ENCODE measurements around the gene REG1A. TPM values are rescaled to one million over a fixed set of nuclear protein-coding genes. Genes with fewer than 3 reads are reported as not detected.

Gene REG1A
- total and polyA plus RNA-seq, 7 donors, result 0.13 to 8.3 (median 0.95) TPM; not detected in 2

DNA sequence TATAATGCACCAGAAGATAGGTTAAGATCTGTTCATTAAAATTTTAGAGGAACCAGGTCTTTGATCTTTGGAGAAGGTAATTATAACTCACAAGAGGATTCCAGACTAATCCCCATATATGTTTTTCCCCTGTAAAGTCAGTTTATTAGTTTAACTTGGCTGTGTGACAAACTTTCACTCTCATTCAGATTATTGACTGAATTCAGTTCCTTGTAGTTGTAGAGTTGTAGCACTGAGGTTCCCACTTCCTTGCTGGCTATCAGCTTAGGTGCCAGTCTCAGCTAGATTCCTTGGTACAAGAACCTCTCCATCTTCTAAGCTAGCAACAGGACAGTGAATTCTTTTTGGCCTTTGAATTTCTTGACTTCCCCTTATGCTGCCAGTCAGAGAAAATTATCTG lies 19.1 kb downstream of the REG1A start:
- DNase-seq, result no peak
- H3K4me3 ChIP-seq, result no peak overlapping the region
- TF ChIP-seq, protein P1, sequence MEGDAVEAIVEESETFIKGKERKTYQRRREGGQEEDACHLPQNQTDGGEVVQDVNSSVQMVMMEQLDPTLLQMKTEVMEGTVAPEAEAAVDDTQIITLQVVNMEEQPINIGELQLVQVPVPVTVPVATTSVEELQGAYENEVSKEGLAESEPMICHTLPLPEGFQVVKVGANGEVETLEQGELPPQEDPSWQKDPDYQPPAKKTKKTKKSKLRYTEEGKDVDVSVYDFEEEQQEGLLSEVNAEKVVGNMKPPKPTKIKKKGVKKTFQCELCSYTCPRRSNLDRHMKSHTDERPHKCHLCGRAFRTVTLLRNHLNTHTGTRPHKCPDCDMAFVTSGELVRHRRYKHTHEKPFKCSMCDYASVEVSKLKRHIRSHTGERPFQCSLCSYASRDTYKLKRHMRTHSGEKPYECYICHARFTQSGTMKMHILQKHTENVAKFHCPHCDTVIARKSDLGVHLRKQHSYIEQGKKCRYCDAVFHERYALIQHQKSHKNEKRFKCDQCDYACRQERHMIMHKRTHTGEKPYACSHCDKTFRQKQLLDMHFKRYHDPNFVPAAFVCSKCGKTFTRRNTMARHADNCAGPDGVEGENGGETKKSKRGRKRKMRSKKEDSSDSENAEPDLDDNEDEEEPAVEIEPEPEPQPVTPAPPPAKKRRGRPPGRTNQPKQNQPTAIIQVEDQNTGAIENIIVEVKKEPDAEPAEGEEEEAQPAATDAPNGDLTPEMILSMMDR (IDR thresholded peaks at IDR 0.05), result no peak

DNA sequence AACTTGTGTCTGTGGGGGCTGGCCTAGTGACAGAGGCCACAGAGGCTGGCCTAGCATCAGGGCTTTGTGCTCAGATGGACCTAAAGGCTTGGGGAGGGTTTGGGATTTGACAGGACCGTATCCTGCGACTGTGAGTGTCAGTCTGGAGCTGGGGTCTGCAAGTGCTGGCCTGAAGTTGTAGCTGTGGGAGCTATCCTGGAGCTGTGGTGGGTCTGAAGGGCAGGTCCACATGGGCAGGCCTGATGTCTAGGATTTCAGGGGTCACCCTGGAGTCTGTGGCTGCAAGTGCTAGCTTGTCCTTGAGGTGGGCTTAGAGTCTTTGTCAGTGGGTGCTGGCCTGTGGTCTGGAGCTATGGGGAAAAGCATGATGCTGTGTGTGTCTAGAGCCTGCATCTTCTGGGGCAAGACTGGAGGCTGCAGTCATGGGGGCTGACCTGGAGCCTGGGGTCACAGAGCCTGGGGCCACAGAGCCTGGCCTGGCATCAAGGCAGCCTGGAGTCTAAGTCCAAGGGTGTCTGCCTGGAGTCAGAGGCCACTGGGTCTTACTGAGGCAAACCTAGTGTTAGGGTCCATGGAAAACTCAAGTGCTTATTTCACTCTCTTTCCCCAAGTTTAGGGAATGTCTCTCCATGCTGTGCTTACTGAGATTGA lies 35.7 kb downstream of the REG1A start:
- ATAC-seq (no peak), DNase-seq (no peak)
- Histone ChIP-seq H3K4me3 (no peak overlapping the region), H3K36me3 (ENCODE audit: insufficient read depth in 1 of 2, low read depth in 1 of 2) (no peaks in the 10 kb centered on the region), H3K9me3 (no peaks in the 10 kb centered on the region), H3K27me3 (ENCODE audit: insufficient read depth in 3 of 3, low read length in 2 of 3) (no peaks in the 10 kb centered on the region), H3K27ac (no peak overlapping the region), H3K4me1 (no peaks in the 10 kb centered on the region)
- intact Hi-C loops (cut with DNase I), result no loop called here
- TF ChIP-seq, protein P1 (IDR thresholded peaks at IDR 0.05), result no peak
- 83 to 91% (median 89%) methylated on average over 2 of the region's 2 CpGs for WGBS, 3 donors

More for the DNA sequence above, 19.1 kb downstream of the REG1A start:
- Histone ChIP-seq H3K27me3 (ENCODE audit: insufficient read depth in 3 of 3, low read length in 2 of 3) (no peaks in the 10 kb centered on the region), H3K27ac (no peak overlapping the region), H3K36me3 (ENCODE audit: insufficient read depth in 1 of 2, low read depth in 1 of 2) (no peaks in the 10 kb centered on the region), H3K4me1 (no peaks in the 10 kb centered on the region), H3K9me3 (no peaks in the 10 kb centered on the region)
- intact Hi-C loops (cut with DNase I), result no loop called here
- ATAC-seq, result no peak

DNA sequence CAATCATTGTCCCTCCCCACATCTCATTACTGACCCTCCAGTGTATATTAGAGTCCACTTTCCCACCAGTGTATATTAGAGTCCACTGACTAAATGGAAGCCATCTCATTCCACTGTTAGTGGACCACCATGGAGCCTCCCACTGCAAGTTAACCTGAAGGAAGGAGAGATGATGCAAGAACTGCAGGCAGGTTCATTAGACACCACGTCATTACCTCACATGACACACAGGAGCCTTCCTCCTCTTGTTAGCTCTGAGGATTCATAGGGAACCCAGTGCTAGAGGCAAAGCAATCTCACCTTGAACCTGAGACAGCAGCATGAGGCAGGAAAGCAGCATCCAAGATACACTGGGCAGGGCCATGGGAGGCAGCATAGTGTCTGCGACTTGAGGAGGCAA lies 38.7 kb downstream of the REG1A start:
- Histone ChIP-seq H3K9me3 (no peaks in the 10 kb centered on the region), H3K27ac (no peak overlapping the region)
- 63 to 80% (median 73%) methylated on average over 2 of the region's 2 CpGs for WGBS, 3 donors

DNA sequence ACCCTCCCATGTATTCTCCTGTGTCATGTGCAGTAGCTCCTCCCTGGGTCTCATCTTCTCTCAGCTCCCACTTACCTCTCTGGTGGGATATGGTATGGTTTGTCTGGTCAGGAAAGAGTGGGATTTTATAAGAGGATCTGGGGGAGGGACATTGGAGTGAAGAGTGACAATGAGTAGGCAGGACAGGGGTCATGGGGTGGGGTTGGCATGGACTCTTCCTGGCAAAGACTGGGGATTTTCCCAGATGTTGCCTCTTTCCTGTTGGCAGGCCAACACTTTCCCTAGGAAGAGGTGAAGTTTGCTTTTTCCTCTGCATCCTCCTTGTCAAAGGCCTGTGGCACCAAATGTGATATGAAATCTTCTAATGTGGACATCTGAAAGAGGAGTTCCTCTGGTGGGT lies 39.4 kb downstream of the REG1A start, which contains the start of gene REG3A:
Gene REG3A (minus strand): TSS at position 101 of the 400 bp plus-strand sequence. CDS start 348 bp downstream, outside the sequence.
- Histone ChIP-seq H3K27me3 (ENCODE audit: insufficient read depth in 3 of 3, low read length in 2 of 3) (no peaks in the 10 kb centered on the region), H3K9me3 (no peaks in the 10 kb centered on the region), H3K4me3 (no peak within 1 kb of the TSS), H3K36me3 (ENCODE audit: insufficient read depth in 1 of 2, low read depth in 1 of 2) (no peaks in the 10 kb centered on the region), H3K27ac (no peak within 1 kb of the TSS), H3K4me1 (no peaks in the 10 kb centered on the region)
- no peak for DNase-seq
- TF ChIP-seq, protein P1 (IDR thresholded peaks at IDR 0.05), result no peak
- ATAC-seq, result no peak
- intact Hi-C loops (cut with DNase I), result no loop called here

More for the DNA sequence above, 38.7 kb downstream of the REG1A start:
- ATAC-seq (no peak), DNase-seq (no peak)
- intact Hi-C loops (cut with DNase I), result no loop called here
- no peaks in the 10 kb centered on the region for H3K36me3 ChIP-seq (ENCODE audit: insufficient read depth in 1 of 2, low read depth in 1 of 2)
- H3K4me3 ChIP-seq, result no peak overlapping the region
- H3K27me3 ChIP-seq (ENCODE audit: insufficient read depth in 3 of 3, low read length in 2 of 3), result no peaks in the 10 kb centered on the region
- TF ChIP-seq, protein P1 (IDR thresholded peaks at IDR 0.05), result no peak
- no peaks in the 10 kb centered on the region for H3K4me1 ChIP-seq

DNA sequence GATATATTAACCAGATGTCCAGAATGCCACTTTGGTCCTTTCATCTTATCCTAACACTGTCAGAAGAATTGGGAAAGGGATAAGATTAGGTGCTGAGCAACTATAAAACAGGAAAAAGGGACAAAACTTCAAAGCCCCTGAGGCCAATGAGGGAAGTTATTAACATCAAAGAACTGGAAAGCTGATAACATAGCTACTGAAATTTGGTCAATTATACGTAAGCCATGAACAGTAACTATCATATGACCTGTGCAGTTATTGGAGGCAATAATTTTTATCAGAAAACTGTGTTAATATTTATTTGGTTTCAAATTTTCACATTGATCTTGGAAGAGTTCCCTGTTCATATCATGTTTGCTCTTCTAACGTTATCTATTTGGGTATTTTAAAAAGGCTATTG lies 41.8 kb downstream of the REG1A start:
- H3K27me3 ChIP-seq (ENCODE audit: insufficient read depth in 3 of 3, low read length in 2 of 3), result no peaks in the 10 kb centered on the region
- WGBS, 3 donors, result 24 to 25% (median 24%) methylated on average over 2 of the region's 2 CpGs
- no peak overlapping the region for H3K27ac ChIP-seq
- intact Hi-C loops (cut with DNase I), result no loop called here
- H3K36me3 ChIP-seq (ENCODE audit: insufficient read depth in 1 of 2, low read depth in 1 of 2), result no peaks in the 10 kb centered on the region
- no peaks in the 10 kb centered on the region for H3K9me3 ChIP-seq
- DNase-seq (no peak), ATAC-seq (no peak)
- TF ChIP-seq, protein P1 (IDR thresholded peaks at IDR 0.05), result no peak
- no peak overlapping the region for H3K4me3 ChIP-seq
- H3K4me1 ChIP-seq, result no peaks in the 10 kb centered on the region

All from psoas muscle (tissue), 8 donors.